ENCODE data around the gene RBM14.
A peak's percentile ranks its signal among the peaks of the same experiment; 100 is the strongest.
"Not testable (repeated sequence)": the region's sequence is repeated elsewhere in the genome, so short reads cannot be mapped to it uniquely, and the experiment has no call there.

RBM14 gene

GRCh38 chr11:66595245-66595904 lies 21.1 kb upstream of the RBM14 start:
- DNase-seq, result peak in 13 of 56 donors; percentile 3 to 49 (median 11)

DNA sequence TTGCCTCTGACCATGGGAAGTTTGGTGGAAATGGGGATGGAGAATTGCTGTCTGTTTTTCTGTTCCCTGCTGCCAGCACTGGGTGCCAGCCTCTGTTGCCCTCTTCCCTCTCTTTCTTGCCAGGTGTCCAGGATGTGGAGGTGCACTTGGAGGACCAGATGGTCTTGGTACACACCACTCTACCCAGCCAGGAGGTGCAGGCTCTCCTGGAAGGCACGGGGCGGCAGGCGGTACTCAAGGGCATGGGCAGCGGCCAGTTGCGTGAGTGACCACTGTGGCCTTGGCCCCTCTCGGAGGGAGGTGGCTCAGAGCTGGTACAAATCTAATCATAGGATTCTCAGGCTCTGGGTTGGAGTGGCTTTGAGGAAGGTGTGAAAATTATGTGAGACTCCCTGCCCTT lies 17.4 kb upstream of the RBM14 start:
- DNase-seq, result no peak

- no peak for DNase-seq
Measured at GRCh38 chr11:66600219-66600618, 16.2 kb upstream of the RBM14 start.

DNA sequence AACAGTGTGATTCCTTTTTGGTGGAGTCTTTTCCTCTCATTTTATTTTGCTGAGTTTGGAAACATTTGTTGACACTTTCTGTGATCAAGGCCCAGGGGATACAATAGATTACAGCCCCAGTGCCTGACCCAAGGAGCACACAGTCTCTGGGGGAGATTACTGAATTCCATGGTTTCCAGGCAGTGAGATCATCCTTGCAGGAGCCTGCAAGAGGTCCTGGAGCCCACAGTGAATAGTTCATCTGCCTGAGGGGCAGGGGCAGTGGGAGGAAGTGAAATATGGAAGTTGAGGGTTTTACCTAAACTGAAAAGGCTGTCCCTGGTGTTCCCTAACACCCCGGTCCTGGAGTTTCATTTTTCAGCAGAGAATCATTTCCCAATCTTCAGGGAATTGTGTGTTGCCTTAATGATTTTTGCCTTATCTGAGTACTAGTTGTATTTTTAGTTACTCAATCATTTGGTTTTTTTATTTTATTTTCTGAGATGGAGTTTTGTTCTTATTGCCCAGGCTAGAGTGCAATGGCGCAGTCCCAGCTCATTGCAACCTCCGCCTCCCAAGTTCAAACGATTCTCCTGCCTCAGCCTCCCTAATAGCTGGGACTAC lies 15.7 kb upstream of the RBM14 start:
- DNase-seq, result no peak

GRCh38 chr11:66603072-66603471 lies 13.4 kb upstream of the RBM14 start:
- DNase-seq, result no peak

DNA sequence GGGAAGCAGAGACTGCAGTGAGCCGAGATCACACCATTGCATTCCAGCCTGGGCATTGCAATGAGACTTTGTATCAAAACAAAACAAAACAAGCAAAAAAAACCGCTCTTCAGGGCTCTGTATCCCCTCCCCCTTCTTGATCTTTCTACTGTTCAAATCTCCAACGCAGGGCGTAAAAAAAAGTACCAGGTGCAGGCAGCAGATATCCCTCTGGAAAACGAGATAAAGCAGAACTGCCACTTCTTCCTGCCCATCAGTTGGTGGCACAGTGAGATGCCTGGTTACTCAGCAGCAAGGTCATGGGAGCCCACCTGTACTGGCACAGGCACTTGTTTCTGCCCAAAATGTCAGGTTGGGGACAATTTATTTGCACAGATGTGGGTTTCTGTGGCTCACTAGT lies 12.3 kb upstream of the RBM14 start:
- DNase-seq, result no peak

DNA sequence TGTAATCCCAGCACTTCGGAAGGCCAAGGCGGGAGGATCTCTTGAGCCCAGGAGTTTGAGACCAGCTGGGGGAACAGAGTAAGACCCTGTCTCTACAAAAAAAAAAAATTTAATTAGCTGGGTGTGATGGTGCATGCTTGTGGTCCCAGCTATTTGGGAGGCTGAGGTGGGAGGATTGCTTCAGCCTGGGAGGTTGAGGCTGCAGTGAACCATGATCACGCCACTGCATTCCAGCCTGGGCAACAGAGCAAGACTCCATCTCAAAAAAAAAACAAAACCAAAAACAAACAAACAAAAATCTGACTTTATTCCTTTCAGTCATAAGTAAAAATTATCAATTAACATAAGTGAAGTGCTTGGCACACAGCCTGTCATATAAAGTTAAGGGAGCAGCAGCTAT lies 9.8 kb upstream of the RBM14 start:
- not testable (repeated sequence) for DNase-seq

- peak in 27 of 56 donors; percentile 3 to 64 (median 36) for DNase-seq
Measured at GRCh38 chr11:66607126-66607834, 9.2 kb upstream of the RBM14 start.

DNA sequence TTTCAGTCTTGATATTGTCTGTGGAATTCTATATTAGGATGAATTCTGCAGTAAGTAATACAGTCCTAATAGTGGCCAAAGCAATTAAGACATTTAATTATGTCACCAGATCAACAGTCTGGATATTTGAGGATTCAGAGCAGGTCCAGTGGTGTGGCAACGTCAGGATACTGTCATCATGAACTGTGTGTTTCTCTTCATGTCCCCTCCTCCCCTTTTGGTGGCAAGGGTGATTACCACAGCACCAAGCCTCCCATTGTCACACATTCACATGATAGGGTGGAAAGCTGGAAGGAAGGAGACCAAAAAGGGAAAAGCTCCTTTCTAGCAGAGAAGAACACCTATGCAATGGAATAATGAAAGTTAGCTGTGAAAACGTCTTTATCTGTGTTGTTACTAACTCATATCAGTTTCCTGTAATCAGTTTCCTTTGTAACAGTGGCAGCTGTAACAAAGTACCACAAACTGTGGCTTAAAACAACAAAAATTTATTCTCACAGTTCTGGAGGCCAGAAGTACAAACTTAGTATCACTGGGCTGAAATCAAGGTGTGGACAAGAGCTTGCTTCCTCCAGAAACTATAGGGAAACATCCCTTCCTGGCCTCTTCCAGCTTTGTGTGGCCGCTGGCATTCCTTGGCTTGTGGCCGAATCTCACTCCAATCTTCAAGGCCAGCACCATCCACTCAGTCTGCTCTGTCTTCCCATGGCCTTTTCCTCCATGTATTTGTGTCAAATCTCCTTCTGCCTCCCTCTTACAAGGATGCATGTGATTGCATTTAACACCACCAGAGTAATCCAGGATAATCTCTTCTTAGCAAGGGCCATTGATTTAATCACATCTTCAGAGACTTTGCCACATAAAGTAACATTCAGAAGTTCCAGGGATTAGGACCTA lies 6.5 kb upstream of the RBM14 start:
- no peak for DNase-seq

DNA sequence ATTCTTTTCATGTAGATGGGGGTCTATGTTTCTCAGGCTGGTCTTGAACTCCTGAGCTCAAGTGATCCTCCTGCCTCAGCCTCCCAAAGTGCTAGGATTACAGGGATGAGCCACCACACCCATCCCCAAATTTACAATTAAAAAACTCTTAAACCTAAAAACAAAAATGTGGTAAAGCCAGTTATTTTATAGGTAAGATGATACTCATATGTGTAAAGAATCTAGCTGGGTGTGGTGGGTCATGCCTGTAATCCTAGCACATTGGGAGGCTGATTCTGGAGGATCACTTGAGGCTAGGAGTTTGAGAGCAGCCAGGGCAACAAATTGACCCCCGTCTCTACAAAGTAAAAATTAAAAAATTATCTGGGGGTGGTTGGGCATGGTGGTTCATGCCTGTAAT lies 4.0 kb upstream of the RBM14 start:
- no peak for DNase-seq

GRCh38 chr11:66614073-66614472 lies 2.4 kb upstream of the RBM14 start:
- no peak for DNase-seq

- DNase-seq, result peak in 15 of 56 donors; percentile 34 to 83 (median 69)
Measured at GRCh38 chr11:66617155-66617834, 865 bp downstream of the RBM14 start.

GRCh38 chr11:66619080-66619554 lies 2.7 kb downstream of the RBM14 start:
- peak in 3 of 56 donors; percentile 15 to 21 (median 19) for DNase-seq

DNA sequence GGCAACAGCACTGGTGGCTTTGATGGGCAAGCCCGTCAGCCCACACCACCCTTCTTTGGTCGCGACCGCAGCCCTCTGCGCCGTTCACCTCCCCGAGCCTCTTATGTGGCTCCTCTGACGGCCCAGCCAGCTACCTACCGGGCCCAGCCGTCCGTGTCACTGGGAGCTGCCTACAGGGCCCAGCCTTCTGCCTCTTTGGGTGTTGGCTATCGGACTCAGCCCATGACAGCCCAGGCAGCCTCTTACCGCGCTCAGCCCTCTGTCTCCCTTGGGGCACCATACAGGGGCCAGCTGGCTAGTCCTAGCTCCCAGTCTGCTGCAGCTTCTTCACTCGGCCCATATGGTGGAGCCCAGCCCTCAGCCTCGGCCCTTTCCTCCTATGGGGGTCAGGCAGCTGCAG lies 8.0 kb downstream of the RBM14 start:
- no peak for DNase-seq

DNA sequence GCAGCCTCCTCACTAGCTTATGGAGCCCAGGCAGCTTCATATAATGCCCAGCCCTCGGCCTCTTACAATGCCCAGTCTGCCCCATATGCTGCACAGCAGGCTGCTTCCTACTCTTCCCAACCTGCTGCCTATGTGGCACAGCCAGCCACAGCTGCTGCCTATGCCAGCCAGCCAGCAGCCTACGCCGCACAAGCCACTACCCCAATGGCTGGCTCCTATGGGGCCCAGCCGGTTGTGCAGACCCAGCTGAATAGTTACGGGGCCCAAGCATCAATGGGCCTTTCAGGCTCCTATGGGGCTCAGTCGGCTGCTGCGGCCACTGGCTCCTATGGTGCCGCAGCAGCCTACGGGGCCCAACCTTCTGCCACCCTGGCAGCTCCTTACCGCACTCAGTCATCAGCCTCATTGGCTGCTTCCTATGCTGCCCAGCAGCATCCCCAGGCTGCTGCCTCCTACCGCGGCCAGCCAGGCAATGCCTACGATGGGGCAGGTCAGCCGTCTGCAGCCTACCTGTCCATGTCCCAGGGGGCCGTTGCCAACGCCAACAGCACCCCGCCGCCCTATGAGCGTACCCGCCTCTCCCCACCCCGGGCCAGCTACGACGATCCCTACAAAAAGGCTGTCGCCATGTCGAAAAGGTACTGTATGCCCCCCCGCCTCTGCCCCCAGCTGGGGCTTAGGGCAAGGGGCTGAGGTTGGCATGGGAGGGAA lies 8.8 kb downstream of the RBM14 start:
- no peak for DNase-seq

DNA sequence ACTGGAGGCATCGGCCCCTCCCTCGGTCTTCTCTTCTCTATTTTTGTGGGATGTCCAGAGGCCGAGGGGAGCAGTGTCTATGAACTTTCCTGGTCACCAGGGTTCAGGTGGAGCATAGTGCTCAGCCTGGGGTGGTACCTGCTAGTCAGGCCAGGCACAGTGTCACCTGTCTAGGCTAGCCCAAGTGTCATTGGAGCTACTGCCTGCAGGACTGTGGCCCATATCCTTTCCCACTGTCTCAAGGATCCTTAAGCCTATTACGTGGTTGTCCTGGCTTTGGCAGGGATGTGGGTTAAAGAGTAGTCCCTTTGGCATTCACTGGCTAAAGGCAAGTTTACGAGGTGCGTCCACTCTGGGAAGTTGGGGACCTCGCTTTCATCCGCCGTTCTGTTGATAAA lies 9.3 kb downstream of the RBM14 start:
- DNase-seq, result no peak

- DNase-seq, result no peak
Measured at GRCh38 chr11:66626382-66626781, 10.0 kb downstream of the RBM14 start.

GRCh38 chr11:66626926-66627325 lies 10.5 kb downstream of the RBM14 start:
- DNase-seq, result peak in 2 of 56 donors; percentile 9 to 24

DNA sequence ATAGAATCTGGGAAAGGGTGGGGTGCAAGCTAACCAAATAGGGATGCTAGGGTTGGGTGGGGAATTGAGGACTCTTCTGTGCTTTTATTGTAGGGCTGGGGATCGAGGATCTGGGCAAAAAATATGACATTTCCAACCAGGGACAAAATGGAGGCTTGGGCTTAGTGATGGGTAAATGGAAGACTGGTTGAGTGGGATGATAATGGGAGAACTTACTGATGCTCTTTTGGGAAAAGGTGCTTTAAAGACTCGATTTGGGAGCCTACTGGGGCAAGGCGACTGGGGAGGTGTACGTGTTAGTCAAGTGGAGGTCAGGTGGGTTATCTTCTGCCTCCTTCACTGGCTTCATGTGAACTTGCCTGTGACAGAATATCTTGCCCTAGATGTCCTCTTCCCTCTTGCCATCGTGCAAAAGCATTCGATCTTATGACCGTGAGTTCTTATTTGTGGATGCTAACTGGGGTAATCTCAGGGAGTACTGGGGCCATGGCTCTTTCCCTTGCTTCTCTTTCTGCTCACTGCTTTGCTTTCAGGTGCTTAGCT lies 11.7 kb downstream of the RBM14 start:
- DNase-seq, result no peak

DNA sequence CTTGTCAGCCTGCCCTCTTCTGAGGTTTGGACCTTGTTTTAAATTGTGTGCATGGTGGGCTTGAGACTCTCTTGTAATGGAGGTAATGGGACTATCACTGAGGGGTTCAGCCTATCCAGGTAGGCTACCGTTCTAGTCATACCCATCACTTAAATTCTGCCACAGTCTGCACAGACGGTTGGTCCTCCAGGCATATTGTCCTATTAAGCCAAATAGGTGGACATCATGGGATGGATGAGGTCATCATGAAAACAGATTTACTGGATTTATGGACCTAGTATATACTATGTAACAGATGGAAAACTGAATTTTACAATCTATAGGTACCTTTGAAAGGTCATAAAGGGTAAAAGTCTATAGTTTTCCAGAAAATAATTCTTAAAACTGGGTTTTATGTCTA lies 12.9 kb downstream of the RBM14 start:
- DNase-seq, result no peak
